HCT116 (cell line): Measurements from ENCODE around the gene ALKBH4. TPM values are rescaled to one million over a fixed set of nuclear protein-coding genes. Genes with fewer than 3 reads are reported as not detected.

Experiments
- ATAC-seq: fragments of 200-7000 bp; cut with Tn5 transposase; 2 replicates; pipeline ENCODE4 v1.9.1; 2020; ENCODE audit warnings: mild to moderate bottlenecking, moderate library complexity
- BruUV-seq: library from RNA; stranded (reverse); fragments of 400-500 nt; replicated peaks from 2 replicates; lab custom pipeline; 2021; lab: Mats Ljungman, UMichigan
- CTCF ChIA-PET: fragments of 300-600 bp; sonication (Branson Sonifier 250); formaldehyde crosslinking; loops from one replicate; lab custom pipeline; 2021; ENCODE audit warnings: antibody characterized with exemption; lab: Charles Lee
- POLR2A ChIA-PET: fragments of 300-600, 350-600 bp; sonication (Branson Sonifier 250); formaldehyde crosslinking; loops from one replicate; lab custom pipeline; 2021; ENCODE audit warnings: antibody characterized with exemption; lab: Charles Lee
- RAD21 ChIA-PET, 2 experiments: fragments of 300-600 bp; sonication (Branson Sonifier 250); formaldehyde crosslinking; loops; one replicate each; lab custom pipeline; 2023; ENCODE audit warnings: low total read pairs in 2 of 2; ENCODE audit not compliant: uncharacterized antibody in 2 of 2, unreplicated experiment in 2 of 2, low non-redundant PET in 1 of 2; lab: Charles Lee
- DNase-seq: peaks from one replicate; pipeline ENCODE4 v3.0.0-alpha.2; 2010; ENCODE audit warnings: low read depth, low spot score
- H2AFZ ChIP-seq: fragments of 200-600 bp; shearing (Covaris generic), sonication (generic); 2 replicates; pipeline ENCODE4 v1.6.1; 2017; ENCODE audit warnings: low read depth, mixed run types, mixed read lengths, antibody characterized with exemption, low read length; ENCODE audit not compliant: poor library complexity, severe bottlenecking
- H3K27ac ChIP-seq: 2 replicates; pipeline ENCODE4 v1.5.1; 2012; ENCODE audit warnings: low read depth, low read length
- H3K27me3 ChIP-seq: fragments of 200-600 bp; sonication (generic); 2 replicates; pipeline ENCODE4 v1.6.1; 2016; ENCODE audit warnings: mixed run types, low read length, mixed read lengths; ENCODE audit not compliant: insufficient read depth
- H3K36me3 ChIP-seq, 2 experiments: fragments of 200-500 bp in 1 of 2; fragments of 200-600 bp in 1 of 2; sonication (Bioruptor generic) in 1 of 2; sonication (generic) in 1 of 2; 2 replicates each; pipeline versions ENCODE4 v1.5.1 to v1.6.1; 2014 to 2016; ENCODE audit warnings: low read length in 2 of 2, inconsistent platforms in 1 of 2, mixed read lengths in 1 of 2, mixed run types in 1 of 2; ENCODE audit not compliant: insufficient read depth in 2 of 2, control insufficient read depth in 1 of 2
- H3K4me1 ChIP-seq, 2 experiments: fragments of 200-600 bp in 1 of 2; sonication (generic) in 1 of 2; 2 replicates each; pipeline versions ENCODE4 v1.5.1 to v1.6.1; 2012 to 2017; ENCODE audit warnings: low read length in 2 of 2, inconsistent platforms in 1 of 2, mild to moderate bottlenecking in 1 of 2, mixed read lengths in 1 of 2, mixed run types in 1 of 2, moderate library complexity in 1 of 2; ENCODE audit not compliant: insufficient read depth in 2 of 2, control insufficient read depth in 1 of 2
- H3K4me2 ChIP-seq: fragments of 200-600 bp; sonication (generic); 2 replicates; pipeline ENCODE4 v1.6.1; 2017; ENCODE audit warnings: mixed run types, low read length, mixed read lengths
- H3K4me3 ChIP-seq, 2 experiments: fragments of 200-600 bp in 1 of 2; sonication (generic) in 1 of 2; replicated peaks in 1 of 2; 2 replicates each; pipeline ENCODE4 v1.5.1; 2011 to 2016; ENCODE audit warnings: low read length in 2 of 2, control low read depth in 1 of 2, low read depth in 1 of 2, mild to moderate bottlenecking in 1 of 2, mixed read lengths in 1 of 2, mixed run types in 1 of 2
- H3K79me2 ChIP-seq: fragments of 200-600 bp; sonication (generic); 2 replicates; pipeline ENCODE4 v1.6.1; 2017; ENCODE audit warnings: mild to moderate bottlenecking, mixed run types, low read length, moderate library complexity, mixed read lengths; ENCODE audit not compliant: insufficient read depth
- H3K9ac ChIP-seq: fragments of 200-600 bp; sonication (generic); 2 replicates; pipeline ENCODE4 v1.6.1; 2016; ENCODE audit warnings: low read length, mixed read lengths
- H3K9me2 ChIP-seq: fragments of 200-600 bp; sonication (generic), shearing (Covaris generic); 2 replicates; pipeline ENCODE4 v1.6.1; 2017; ENCODE audit warnings: mixed run types, mild to moderate bottlenecking, moderate library complexity; ENCODE audit not compliant: insufficient read depth
- H3K9me3 ChIP-seq, 2 experiments: fragments of 200-500 bp in 1 of 2; fragments of 200-600 bp in 1 of 2; sonication (Bioruptor generic) in 1 of 2; sonication (generic) in 1 of 2; 2 replicates each; pipeline ENCODE4 v1.6.1; 2014 to 2017; ENCODE audit warnings: low read length in 2 of 2, mixed read lengths in 2 of 2, inconsistent platforms in 1 of 2, low read depth in 1 of 2, mild to moderate bottlenecking in 1 of 2, mixed run types in 1 of 2, moderate library complexity in 1 of 2; ENCODE audit not compliant: control insufficient read depth in 1 of 2, insufficient read depth in 1 of 2
- H4K20me1 ChIP-seq: fragments of 200-600 bp; sonication (generic), shearing (Covaris generic); 2 replicates; pipeline ENCODE4 v1.6.1; 2017; ENCODE audit warnings: mixed run types, mild to moderate bottlenecking, moderate library complexity; ENCODE audit not compliant: insufficient read depth
- CBX3 ChIP-seq: IDR thresholded peaks from 2 replicates; pipeline ENCODE4 v1.6.1; 2012; ENCODE audit warnings: low read depth
- CEBPB ChIP-seq: IDR thresholded peaks from 2 replicates; pipeline ENCODE4 v1.6.1; 2012; ENCODE audit warnings: low read depth
- EGR1 ChIP-seq: IDR thresholded peaks from 2 replicates; pipeline ENCODE4 v1.6.1; 2012; ENCODE audit warnings: low read depth
- ELF1 ChIP-seq: IDR thresholded peaks from 2 replicates; pipeline ENCODE4 v1.6.1; 2012; ENCODE audit warnings: low read depth, borderline replicate concordance
- EZH2 ChIP-seq: fragments of 200-600 bp; sonication (generic); IDR thresholded peaks from 2 replicates; pipeline ENCODE4 v1.6.1; 2017; ENCODE audit warnings: antibody characterized with exemption, mixed run types
- EZH2phosphoT487 ChIP-seq: fragments of 200-600 bp; IDR thresholded peaks from 2 replicates; pipeline ENCODE4 v1.6.1; 2018; ENCODE audit warnings: antibody characterized with exemption, borderline replicate concordance
- POLR2AphosphoS5 ChIP-seq: IDR thresholded peaks from 2 replicates; pipeline ENCODE4 v1.6.1; 2011; ENCODE audit warnings: mild to moderate bottlenecking, low read depth, low read length, moderate library complexity
- YY1 ChIP-seq: IDR thresholded peaks from 2 replicates; pipeline ENCODE4 v1.6.1; 2011; ENCODE audit warnings: low read length, low read depth, moderate library complexity, mild to moderate bottlenecking; ENCODE audit not compliant: insufficient replicate concordance; ENCODE audit errors: extremely low read depth
- ZFX ChIP-seq: fragments of 450-650 bp; IDR thresholded peaks from 2 replicates; pipeline ENCODE4 v1.6.1; 2017
- intact Hi-C: fragments of 100-400 bp; cut with micrococcal nuclease; formaldehyde crosslinking; loops from 2 replicates; pipeline ENCODE4 v1.10.0; 2022
- total RNA-seq: library from RNA; stranded (reverse); gene quantifications from one replicate; pipeline ENCODE4 v1.2.1, GENCODE V29; 2021; ENCODE audit not compliant: unreplicated experiment
- TF ChIP-seq, protein P1 (sequence below): IDR thresholded peaks from 2 replicates; pipeline ENCODE4 v1.6.1; 2011; ENCODE audit warnings: mild to moderate bottlenecking, low read length, moderate library complexity; ENCODE audit not compliant: insufficient replicate concordance; ENCODE audit errors: extremely low read depth

The ALKBH4 gene
- total RNA-seq, 1 experiment from 2014 or later: 14.9 TPM

DNA sequence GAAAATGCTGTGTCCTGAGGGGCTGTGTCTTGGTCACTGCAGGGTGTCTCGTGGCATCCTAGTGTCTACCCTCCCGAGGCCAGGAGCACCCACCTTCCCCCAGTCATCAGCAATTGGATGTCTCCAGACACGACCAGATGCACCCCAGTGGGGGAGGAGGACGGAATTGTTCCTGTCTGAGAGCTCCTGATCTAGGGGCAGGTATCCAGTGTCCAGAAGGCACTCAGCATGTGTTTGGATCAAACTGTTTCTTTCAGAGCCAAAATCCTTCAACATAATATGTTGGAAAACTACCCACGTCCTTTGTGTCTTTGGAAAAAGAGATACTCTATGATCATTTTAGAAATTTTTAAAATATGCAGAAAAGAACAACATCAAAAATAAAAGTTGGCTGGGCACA lies 51.6 kb downstream of the ALKBH4 start:
- ChIA-PET POLR2A (no interaction called here), RAD21 (no interaction called here), CTCF (interaction anchor here (1.1 to 1.4 kb wide), 3 partner anchors 10 to 43 kb away, joined by 3 to 14 read pairs (median 5); no protein-coding TSS in a partner anchor)
- Histone ChIP-seq H3K79me2 (peaks cover 19% of the 10 kb centered on the region; the same call in 1 of the 2 replicates), H3K4me1 (no peaks in the 10 kb centered on the region), H3K9me3 (no peaks in the 10 kb centered on the region), H3K27ac (no peak overlapping the region), H2AFZ (no peak overlapping the region), H3K36me3 (peaks cover 23 to 31% of the 10 kb centered on the region in 2 experiments), H3K27me3 (no peaks in the 10 kb centered on the region), H3K9me2 (no peaks in the 10 kb centered on the region), H4K20me1 (no peaks in the 10 kb centered on the region), H3K4me2 (no peak overlapping the region), H3K4me3 (no peak overlapping the region), H3K9ac (no peak overlapping the region)
- no peak for ATAC-seq
- intact Hi-C loops: no loop called here
- no TSS peak for BruUV-seq
- TF ChIP-seq POLR2AphosphoS5 (no peak), ZFX (no peak), EGR1 (no peak), ELF1 (no peak), EZH2 (no peak), CBX3 (no peak), CEBPB (no peak), EZH2phosphoT487 (no peak), YY1 (no peak)
- TF ChIP-seq, protein P1, sequence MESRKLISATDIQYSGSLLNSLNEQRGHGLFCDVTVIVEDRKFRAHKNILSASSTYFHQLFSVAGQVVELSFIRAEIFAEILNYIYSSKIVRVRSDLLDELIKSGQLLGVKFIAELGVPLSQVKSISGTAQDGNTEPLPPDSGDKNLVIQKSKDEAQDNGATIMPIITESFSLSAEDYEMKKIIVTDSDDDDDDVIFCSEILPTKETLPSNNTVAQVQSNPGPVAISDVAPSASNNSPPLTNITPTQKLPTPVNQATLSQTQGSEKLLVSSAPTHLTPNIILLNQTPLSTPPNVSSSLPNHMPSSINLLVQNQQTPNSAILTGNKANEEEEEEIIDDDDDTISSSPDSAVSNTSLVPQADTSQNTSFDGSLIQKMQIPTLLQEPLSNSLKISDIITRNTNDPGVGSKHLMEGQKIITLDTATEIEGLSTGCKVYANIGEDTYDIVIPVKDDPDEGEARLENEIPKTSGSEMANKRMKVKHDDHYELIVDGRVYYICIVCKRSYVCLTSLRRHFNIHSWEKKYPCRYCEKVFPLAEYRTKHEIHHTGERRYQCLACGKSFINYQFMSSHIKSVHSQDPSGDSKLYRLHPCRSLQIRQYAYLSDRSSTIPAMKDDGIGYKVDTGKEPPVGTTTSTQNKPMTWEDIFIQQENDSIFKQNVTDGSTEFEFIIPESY: no peak
- DNase-seq: no peak
